GM18909 (cell line): ENCODE data around the gene FAM241B.

ENCODE experiments used
- ATAC-seq: cut with Tn5 transposase; IDR thresholded peaks from one replicate; pipeline ENCODE4 v1.9.1; 2021; ENCODE audit warnings: mild to moderate bottlenecking; ENCODE audit not compliant: unreplicated experiment, poor library complexity

The FAM241B gene

DNA sequence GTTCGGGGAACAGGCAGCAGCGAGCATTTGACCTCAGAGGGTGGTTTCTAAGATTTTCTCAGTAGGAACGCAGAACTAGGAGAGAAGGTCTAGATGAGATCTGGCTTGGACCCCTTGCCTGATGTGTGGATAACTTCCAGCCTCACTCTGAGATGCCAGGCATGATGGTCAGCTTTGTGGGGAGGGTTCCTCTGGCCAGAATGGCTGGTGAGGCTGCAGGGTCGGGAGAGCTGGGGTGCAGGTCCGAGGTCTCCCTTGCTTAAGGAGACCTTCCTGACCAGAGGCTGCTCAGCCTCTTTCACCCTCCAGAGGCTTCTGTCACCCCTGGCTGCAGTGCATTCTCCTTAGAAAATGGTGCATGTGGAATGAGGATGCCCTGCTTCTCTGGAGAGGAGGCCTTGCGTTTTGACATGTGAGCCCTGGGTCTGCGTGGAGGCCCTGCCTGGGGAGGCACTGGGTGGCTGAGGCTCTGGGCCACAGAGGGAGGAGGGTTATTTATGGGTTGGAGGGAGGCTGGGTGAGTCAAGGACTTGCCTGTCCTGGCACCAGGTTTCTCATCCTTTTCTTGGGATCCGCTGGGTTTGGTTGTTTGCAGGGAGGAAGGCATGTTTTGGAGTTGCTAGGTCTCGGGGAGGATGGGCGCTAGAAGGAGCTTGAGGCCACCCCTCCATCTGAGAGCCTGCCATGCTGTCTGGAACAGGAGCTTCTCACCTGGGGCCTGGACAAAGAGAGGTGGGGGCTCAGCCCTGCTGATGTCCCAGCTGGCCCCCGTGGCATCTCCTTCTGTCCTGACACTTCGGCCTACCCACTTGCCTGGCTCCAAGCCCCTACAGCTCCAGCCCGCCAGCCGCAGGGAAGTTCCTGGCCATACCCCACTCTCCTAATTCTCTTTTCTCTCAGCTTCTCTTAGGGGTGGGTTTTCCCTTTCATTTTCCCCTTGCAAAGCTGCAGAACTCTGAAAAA lies 3.9 kb downstream of the FAM241B start:
- no peak for ATAC-seq

DNA sequence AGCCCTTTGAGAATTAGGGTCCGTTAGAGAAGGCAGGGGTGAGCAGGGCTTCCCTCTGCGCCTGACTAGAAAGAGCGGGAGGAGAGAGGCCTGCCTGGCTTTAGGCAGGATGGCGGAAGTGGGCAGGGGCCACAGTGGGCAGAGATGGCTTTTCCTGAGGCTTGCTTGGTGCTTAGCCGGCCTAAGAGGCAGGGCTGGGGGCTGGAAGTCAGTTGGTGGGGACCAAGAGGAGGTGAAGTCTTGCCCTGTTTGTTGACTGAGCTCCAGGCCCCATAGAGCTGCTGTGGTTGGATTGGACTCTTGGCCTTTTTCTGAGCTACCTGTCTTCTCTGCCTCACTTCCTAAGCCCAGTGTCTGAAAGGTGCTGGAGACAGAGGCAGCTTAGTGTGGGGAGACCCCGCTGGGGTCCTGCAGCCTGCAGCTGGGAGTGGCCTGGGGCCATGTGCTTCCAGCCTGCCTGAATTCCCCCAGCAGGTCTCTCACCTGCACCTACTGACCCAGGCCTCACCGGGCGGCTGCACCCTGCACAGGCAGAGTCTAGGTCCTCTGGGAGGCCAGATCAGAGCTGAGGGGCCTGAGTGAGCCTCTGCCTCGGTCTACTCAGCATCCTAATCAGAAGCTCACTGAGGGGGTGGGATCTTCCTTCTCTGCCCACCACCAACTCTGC lies 4.8 kb downstream of the FAM241B start:
- ATAC-seq: no peak

DNA sequence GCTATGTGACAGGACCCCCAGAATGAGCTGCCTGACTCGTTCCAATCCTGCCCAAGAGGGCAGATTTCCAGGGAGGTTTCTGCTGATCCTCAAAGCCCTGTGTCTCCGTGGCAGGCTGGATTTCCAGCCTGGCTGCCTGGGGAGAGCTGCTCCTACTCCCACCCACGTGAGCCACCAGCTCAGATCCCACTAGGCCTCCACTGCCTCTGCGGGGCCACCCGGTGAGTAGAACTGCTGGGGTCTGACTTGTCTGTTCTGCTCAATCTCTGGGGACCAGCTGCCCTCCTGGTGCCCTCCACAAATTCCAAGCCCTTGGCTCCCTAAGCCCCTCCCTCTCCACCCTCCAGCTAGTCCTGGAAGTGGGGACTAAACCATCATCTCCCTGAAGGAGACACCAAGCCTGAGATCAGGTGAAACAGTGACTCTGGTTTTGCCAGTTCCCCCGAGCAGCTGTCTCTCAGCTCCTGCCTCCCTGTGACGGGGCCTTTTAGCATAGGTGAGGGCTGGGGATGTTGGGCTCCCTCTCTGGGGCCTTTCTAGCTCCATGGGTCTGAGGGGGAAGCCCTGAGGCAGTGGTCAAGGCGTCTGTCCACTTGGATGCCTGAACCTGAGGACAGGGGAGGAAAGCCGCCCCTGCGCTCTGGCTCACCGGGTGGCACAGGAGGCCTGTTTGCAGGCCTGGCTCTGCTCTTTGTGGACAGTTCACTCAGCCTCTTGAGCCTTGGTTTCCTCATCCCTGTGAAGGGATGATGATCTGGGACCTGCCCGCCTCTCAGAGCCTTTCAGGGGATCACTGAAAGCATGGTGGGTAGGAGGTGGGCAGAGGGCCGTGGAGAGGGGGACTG lies 5.6 kb downstream of the FAM241B start:
- ATAC-seq: no peak

DNA sequence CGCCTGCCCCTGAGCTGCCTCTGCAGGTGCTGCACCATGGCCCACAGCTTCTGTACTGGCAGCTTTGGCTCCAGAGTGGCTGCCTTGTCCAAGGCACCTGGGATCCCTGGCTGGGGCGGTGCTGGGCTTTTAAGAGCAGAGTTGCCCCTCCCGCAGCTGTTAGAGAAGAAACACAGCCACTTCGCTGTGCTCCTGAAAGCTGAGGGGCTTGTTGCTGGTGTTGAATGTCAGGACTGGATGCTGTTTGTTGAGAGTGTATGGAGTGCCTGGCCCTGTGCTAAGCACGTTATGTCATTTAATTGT lies 6.2 kb downstream of the FAM241B start:
- no peak for ATAC-seq

DNA sequence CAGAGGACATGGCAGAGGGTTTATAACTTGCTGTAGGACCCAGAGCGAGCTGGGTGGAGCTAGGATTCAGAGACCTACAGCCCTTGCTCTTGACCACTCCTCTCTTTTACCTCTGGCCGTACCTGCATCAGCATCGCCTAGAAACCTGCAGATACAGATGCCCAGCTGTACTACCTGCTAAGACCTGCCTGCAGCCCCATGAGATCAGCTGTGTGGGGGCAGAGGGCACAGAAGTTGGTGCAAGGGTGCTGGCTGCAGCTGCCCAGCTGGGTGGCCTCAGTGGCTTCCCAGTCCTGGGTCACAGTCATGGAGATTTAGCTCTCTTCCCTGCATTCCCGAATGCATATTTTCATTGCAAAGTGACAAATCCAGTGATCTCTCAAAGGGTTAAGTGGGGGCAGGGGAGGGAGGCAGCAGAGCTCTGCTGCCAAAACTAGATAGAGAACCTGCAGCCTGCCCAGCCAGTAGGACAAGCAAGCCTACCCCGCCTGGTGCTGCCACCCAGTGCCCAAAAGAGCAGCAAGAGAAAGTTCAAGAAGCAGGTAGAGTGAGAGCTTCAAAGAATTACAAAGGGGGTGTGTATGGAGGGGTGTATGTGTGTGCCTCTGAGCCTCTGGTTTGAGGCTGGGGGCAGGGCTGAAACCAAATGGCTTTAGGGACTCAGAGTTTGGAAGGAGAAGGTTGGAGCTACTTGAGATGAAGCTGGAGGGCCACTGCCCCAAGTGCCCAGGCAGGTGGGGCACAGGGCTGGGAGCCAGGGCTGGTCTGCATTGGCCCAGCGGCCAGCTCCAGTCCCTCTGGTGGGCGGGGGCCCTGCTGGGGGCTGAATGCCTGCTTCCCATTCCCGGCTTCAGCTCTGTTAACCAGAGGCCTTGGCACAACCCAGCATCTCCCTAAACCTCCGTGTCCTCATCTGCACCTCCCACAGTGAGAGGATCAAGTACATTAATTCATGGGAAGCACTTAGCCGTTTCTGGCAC lies 6.9 kb downstream of the FAM241B start:
- no peak for ATAC-seq

DNA sequence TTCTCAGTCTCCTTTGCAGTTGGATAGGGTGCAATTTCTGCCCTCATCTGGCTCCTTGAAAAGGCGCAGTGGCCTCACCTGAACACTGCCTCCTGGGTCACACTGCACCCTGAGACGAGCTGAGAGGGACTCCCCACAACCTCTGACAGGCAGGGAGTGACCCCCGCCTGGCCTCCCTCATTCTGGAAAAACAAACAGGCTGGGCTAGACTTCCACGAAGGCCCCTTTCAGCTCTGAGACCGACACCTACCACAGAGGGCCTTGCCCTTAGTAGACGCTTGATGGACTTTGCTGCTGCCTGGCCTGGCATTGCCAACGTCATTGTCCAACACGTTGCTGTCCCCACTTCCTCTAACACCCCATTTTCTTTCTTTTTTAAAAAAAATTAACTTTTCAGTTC lies 8.6 kb downstream of the FAM241B start:
- ATAC-seq: no peak

DNA sequence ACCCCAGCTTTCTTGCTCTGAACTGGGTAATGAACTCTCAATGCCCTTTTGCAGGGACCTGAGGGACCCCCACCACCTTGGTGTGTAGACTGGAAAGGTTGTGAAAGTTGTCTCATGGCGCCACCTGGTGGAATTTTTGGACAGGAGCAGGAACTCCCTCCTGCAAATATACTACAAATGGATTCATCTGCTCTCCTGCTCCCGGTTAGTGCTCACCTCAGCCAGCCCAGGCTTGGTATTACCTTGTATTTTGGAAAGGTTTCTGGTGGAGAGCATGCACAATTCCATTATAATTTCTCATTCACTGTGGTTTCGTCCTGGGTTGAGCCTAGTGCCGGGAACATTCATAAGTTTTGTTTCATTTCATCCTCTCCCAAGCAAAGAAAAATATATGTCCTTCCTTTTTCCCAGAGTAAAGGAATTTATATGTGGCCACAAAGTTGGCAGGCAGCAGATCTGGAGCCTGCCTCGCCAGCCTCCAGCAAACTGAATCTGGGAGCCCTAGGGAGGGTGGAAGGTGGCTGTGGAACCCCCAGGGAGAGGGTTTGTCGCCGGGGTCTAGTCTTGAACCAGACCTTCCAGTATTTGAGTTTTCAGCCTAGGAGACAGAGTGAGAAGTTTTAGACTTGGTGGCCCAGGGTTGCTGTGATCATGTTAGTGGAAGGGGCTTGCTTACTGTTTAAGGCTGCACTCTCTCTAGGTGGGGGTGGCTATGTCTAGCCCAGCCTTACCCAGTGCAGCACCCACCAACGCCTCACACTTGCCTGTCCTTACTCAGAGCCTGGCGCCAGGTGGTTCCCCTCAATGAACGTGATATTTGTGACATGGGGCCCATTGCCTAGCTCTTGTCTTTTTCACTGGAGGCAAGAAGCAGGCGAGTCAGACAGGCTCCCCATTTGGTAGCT lies 9.5 kb downstream of the FAM241B start:
- ATAC-seq: no peak

DNA sequence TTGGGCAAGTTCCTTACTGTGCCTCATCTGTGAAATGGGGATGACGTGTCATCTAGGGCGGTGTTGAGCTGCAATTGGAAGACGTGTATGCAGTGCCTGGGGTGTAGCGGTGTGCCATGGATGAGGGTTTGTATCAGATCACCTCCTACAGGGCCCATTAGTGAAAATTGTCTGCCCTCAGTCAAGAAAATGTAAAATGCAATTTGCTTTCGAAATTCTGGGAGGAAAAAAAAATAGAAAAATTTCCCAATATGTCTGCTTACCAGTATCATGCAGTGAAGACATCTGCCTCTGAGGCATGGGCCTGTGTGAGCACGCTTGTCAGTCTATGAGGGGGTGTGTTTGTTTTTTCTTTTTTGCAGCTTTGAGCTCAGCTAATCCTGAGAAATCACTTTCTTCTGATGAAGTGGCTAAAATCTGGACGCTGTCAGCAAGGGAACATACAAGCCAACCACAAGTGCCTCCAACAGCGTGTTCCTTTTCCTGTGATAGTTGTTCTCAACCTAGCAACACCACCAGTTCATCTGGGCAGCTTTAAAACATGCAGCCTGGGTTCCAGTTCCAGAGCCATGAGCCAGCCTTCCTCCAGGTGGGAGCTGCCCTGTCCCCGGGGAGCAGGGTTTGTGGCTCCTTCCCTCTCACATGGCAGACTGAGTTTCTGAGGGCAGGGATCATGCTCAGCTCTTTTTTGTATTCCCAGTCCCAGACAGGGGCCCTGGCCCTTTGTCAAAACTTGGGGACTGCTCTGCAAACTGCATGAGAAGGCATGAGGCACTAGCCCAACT lies 10.3 kb downstream of the FAM241B start:
- ATAC-seq: no peak

DNA sequence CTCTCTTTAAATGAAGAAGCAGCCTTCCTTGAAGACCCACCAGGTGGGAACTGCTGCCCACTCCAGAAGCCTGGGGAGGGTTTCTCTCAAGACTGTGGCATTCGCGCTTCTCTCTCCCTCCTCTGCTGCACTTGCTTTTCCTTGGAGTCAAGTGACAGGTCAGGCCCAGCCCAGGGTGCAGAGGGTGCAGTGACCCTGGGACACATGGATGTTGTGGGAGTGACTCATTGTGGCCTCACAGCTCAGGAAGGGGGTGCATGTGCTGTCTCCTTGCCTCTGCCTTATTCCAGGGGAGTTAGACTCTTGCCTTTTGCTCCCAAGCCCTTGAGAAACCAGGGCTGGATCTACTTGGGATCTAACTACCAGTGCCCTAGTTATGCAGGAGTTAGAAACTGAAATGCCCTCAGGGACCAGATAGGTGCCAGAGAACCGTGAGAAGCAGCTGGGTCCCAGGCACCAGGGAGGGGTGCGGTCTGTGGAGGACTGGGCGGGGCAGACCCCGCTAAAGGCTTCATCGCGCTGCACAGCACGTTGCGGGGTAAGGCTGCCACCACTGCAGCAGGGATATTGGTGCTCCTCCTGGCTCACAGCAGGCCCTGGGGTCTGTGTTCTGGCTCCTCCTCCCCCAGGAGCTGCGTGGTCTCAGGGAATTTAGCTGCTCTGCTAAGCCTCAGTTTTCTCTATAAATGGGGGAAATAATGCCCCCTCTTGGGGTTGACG lies 11.4 kb downstream of the FAM241B start:
- no peak for ATAC-seq

DNA sequence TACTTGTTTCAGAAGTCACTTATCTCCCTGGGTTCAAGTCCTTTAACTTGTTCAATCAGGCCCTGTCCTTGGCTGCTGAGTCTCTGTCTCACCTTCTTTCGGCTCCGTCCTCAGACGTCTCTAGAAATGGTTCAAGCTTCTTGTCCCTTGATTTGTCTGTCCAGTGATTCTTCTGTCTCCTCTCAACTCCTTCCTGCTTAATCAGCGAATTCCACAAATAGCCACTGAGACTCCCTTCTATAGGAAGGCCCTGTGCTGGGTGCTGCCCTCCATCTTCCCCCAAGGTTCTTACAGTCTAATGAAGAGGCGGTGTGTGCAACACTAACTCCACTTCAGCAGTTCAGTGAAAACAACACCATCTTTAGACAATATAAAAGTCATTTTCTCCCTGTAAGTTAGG lies 12.7 kb downstream of the FAM241B start:
- ATAC-seq: no peak

DNA sequence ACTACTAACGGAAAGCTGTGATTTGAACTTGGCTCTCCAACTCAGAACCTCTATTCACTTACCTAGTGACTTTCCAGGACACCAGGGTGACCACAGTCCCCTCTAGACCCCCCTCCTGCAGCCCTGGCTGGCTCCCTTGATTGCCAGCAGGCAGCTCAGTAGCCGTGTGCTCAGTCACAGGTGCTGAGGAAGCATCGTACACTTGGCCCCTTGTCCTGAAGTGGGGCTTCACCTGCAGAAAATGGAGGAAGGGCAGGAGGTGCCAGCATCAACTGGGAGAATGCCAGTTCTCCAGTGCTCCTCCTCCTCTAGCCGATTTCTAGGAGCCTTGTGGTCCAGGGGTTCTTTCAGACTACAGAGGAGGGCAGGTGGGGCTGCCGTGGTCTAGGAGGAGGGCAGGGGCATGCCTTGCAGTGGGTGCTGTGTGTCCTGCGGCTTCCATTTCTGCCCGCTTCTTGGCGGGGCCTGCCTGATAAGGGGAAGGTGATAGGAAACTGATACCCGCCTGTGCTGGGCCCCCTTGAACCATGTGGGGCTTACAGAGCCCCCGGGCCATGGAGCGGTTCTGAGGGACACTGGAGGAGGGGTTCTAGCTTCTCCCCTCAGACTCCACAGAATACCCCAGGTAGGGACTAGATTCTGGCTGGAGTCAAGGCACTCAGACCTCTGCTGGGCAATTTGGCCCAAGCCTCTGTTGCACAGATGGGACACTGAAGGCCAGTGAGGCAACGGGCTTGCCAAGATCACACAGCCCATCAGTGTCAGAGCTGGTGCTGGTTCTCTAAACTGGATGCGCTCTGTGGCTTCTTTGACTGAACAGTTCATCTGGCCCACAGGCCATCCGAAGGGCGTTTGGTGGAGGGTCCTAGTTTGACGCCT lies 14.0 kb downstream of the FAM241B start:
- no peak for ATAC-seq

DNA sequence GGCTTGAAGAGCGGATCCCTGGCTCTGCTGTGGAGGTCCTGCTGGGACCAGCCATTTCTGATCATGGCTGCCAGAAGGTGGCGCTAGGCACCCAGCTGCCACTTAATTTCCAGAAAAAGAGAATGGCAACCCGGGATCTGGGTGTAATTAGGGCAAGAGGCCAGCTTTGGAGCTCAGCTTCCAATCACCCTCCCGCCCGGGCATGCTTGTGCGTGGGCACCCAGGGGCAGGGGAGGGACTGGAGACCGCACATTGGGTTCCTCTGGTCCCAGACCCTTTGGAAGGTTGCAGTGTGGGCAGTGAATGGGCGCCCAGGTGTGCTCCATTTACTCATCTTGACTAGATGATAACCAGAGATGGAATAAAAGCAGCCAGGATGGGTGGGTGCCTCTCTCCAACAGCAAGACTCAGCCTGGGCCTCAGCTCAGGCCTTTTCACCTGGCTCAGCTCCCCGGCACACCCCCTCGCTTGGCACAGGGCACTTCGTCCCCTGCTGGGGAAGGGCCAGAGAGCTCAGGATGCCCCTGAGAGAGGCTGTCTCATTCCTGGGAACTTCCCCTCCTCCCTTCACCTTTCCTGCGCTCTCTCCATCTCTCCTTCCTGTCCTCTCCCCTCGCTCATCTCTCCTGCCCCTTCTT lies 14.7 kb downstream of the FAM241B start:
- ATAC-seq: no peak

DNA sequence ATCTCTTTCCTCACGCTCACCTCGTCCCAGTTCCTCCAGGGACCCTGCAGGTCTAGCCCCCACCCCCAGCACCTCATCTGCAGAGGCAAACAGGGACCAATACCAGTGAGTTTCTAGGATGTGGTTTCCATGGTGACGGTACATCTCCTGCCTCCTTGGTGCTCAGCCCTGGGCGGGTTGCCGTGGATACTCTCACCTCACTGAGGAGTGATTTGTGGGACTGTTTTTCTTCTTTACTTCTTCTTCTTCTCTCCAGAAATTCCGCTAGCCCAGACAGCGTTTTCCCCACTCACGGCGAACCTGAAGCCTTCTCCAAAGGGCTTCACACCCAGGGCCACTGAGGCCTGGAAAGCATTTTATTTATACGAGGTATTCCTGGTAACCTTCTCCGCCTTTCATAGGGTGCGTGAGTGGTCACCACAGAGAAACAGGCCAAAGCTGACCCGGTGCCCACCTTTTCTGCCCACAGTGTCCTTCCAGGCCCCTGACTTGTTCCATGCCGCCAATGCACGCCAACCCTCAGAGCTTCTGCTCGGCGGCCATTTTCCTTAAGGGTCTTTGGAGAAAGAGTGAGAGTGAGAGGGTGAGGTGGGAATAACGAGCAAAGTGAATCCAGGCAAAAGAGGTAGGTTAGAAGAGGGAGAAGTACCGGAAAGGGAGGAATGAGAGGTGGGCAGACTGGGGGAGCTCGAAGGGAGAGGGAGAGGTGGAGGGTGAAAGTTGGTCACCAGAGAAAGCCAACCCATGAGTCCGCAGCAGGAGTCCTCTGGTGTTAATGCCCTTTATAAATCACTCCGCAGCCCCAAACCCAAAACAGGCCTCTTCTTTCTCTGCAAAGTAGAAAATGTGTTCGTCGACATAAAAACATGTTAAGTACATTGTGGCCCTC lies 15.5 kb downstream of the FAM241B start:
- no peak for ATAC-seq

DNA sequence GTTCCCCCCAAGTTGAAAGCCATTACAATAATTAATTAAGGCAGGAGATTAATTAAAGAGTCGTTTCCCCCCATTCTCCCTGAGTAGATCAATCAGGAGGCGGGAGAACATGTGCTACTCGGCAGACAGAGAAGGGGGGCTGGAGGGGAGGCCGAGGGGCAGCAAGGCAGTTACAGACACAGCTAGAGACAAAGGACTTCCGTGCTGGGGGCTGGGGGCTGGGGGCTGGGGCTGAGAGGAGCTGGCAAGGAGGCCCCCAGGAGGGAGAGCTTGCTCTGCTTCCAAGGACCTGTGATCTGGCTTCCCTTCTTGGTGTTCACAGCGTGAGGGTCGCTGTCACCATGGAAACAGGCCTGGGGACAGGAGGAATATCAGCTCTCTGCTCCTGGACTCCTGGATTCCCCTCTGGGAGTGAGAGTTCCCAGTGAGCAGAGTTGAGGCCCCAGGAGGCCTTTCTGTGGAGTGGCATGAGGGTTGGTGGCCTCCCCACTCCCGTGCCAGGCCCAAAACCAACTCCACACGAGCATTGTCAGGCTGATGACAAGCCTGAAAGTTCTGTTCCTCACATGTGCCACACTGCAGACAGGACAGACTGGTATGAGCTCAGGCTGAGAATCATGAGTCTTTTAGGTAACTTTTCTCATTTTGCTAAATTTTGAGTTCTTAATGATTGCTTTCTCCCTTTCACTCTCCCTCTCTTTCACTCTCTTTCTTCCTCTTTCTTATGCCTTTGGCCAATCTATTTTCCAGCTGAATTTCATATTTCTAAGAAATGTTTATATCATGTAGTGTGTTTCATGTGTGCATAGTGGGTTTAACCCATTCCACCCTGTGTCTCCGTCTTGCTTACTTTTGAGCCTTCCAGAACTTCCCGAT lies 16.4 kb downstream of the FAM241B start:
- ATAC-seq: no peak
